ENCODE data around the gene TOM1.

- TF ChIP-seq EHF (CRISPR knock-in tag; IDR thresholded peaks at IDR 0.05): no peak
- no peak for TF ChIP-seq POLR2A (IDR thresholded peaks at IDR 0.05; ENCODE audit: low read length)
- TF ChIP-seq CTCF (IDR thresholded peaks at IDR 0.05): no peak
- TF ChIP-seq MAZ (IDR thresholded peaks at IDR 0.05; ENCODE audit: borderline replicate concordance, low read depth, low read length): no peak
- no peak for TF ChIP-seq EP300 (IDR thresholded peaks at IDR 0.05)
- TF ChIP-seq HDAC2 (IDR thresholded peaks at IDR 0.05): no peak
These were observed 22.4 kb downstream of the TOM1 start for GRCh38 chr22:35322126-35322525.
